ENCODE results near the gene CEP83.

GRCh38 chr12:94374124-94374523 lies 85.5 kb downstream of the CEP83 start:
- TF ChIP-seq CTCF (IDR thresholded peaks at IDR 0.05) (no peak), ZFX (IDR thresholded peaks at IDR 0.05; ENCODE audit: borderline replicate concordance) (no peak)
